Skin epidermis (tissue), 12 donors: ENCODE data around the gene PARP12.

Experiments used
- H3K27ac ChIP-seq, 21 experiments: fragments of 200-600 bp; sonication (generic) in 11 of 21; one replicate each; pipeline ENCODE4 v1.5.0; 2020; ENCODE audit warnings: mild to moderate bottlenecking in 3 of 21, inconsistent platforms in 2 of 21, moderate library complexity in 2 of 21
- H3K4me3 ChIP-seq, 7 experiments: fragments of 200-600 bp; sonication (generic) in 2 of 7; one replicate each; pipeline ENCODE4 v1.5.0; 2020; ENCODE audit warnings: inconsistent platforms in 2 of 7, mild to moderate bottlenecking in 2 of 7, moderate library complexity in 1 of 7

PARP12 gene

GRCh38 chr7:139982927-139983920 is 79.5 kb downstream of the PARP12 start:
- Histone ChIP-seq H3K27ac (no peak overlapping the region), H3K4me3 (no peak overlapping the region)

- no peak overlapping the region for H3K27ac ChIP-seq
- no peak overlapping the region for H3K4me3 ChIP-seq
These were observed 81.2 kb downstream of the PARP12 start for GRCh38 chr7:139981511-139981895.

GRCh38 chr7:139976838-139977656 is 85.7 kb downstream of the PARP12 start:
- H3K4me3 ChIP-seq, result no peak overlapping the region

GRCh38 chr7:139976055-139976837 is 86.5 kb downstream of the PARP12 start:
- H3K4me3 ChIP-seq, result no peak overlapping the region
- no peak overlapping the region for H3K27ac ChIP-seq

More at GRCh38 chr7:139976838-139977656, 85.7 kb downstream of the PARP12 start:
- no peak overlapping the region for H3K27ac ChIP-seq

GRCh38 chr7:139974179-139974811 is 88.5 kb downstream of the PARP12 start:
- no peak overlapping the region for H3K4me3 ChIP-seq

More at GRCh38 chr7:139974179-139974811, 88.5 kb downstream of the PARP12 start:
- H3K27ac ChIP-seq, result no peak overlapping the region
